Peyer's patch (tissue), 4 donors: Measurements from ENCODE around the gene HAUS1. TPM values are rescaled to one million over a fixed set of nuclear protein-coding genes. Genes with fewer than 3 reads are reported as not detected.

Source experiments
- DNase-seq, 3 donors: peaks; one replicate each; pipeline ENCODE4 v3.0.0-alpha.2; 2017 to 2019
- H3K27ac ChIP-seq, 4 donors: fragments of 200-600 bp; sonication (generic); one replicate each; pipeline ENCODE4 v1.5.1; 2016 to 2019
- H3K27me3 ChIP-seq, 2 donors: fragments of 200-600 bp; sonication (generic); one replicate each; pipeline ENCODE4 v1.5.1; 2019
- H3K36me3 ChIP-seq, 3 donors: fragments of 200-600 bp; sonication (generic); one replicate each; pipeline ENCODE4 v1.5.1; 2016 to 2019
- H3K4me1 ChIP-seq, 4 donors: fragments of 200-600 bp; sonication (generic); one replicate each; pipeline ENCODE4 v1.5.1; 2016 to 2019
- H3K4me3 ChIP-seq, 4 donors: fragments of 200-600 bp; sonication (generic); 1 replicate in 3 of 4; 2 replicates in 1 of 4; pipeline ENCODE4 v1.5.1; 2016 to 2019; ENCODE audit warnings: mild to moderate bottlenecking in 1 of 4
- H3K9me3 ChIP-seq, 4 donors: fragments of 200-600 bp; sonication (generic); one replicate each; pipeline ENCODE4 v1.5.1; 2016 to 2019; ENCODE audit warnings: mild to moderate bottlenecking in 1 of 4
- POLR2A ChIP-seq, 2 donors: fragments of 450-650 bp; IDR thresholded peaks; one replicate each; pipeline ENCODE4 v1.5.1; 2017; ENCODE audit warnings: antibody characterized with exemption in 2 of 2, mild to moderate bottlenecking in 2 of 2, moderate library complexity in 2 of 2
- total RNA-seq, 4 donors: library from RNA; depleted of rRNA; stranded (reverse); fragments of >200 nt; gene quantifications; one replicate each; pipeline ENCODE4 v1.1.0, GENCODE V29; 2016
- TF ChIP-seq, protein P1 (sequence below), 6 experiments: fragments of 450-650 bp in 4 of 6; fragments of 200-600 bp in 2 of 6; sonication (generic) in 1 of 6; IDR thresholded peaks; one replicate each; pipeline ENCODE4 v1.5.1; 2017 to 2019; ENCODE audit warnings: antibody characterized with exemption in 6 of 6, mild to moderate bottlenecking in 3 of 6, moderate library complexity in 1 of 6

HAUS1 gene
- total RNA-seq, 4 donors from 2014 or later = 24.1 to 54.8 (median 37.3) TPM

DNA sequence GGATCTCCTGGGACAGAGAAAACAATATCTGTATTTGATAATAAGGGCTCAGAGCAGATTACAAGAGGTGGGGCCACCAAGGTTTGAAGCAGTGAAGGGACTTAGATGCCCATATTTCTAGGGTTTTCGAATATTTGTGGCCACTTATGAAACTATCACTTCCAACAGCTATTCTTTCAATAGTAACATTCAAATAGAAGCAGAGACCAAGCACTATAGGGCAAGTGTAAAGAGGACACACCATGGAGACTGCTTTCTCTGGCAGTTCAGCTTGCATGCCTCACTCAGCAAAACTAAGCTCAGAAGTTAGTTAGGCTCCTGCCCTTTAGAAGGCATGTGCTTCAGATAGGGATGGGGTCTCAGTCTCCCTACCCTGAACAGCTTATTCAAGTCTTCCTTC lies 42.4 kb upstream of the HAUS1 start:
- TF ChIP-seq, protein P1, sequence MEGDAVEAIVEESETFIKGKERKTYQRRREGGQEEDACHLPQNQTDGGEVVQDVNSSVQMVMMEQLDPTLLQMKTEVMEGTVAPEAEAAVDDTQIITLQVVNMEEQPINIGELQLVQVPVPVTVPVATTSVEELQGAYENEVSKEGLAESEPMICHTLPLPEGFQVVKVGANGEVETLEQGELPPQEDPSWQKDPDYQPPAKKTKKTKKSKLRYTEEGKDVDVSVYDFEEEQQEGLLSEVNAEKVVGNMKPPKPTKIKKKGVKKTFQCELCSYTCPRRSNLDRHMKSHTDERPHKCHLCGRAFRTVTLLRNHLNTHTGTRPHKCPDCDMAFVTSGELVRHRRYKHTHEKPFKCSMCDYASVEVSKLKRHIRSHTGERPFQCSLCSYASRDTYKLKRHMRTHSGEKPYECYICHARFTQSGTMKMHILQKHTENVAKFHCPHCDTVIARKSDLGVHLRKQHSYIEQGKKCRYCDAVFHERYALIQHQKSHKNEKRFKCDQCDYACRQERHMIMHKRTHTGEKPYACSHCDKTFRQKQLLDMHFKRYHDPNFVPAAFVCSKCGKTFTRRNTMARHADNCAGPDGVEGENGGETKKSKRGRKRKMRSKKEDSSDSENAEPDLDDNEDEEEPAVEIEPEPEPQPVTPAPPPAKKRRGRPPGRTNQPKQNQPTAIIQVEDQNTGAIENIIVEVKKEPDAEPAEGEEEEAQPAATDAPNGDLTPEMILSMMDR (IDR thresholded peaks at IDR 0.05) = no peak
- TF ChIP-seq POLR2A (IDR thresholded peaks at IDR 0.05) = no peak
- Histone ChIP-seq H3K9me3 (no peaks in the 10 kb centered on the region), H3K4me3 (no peak overlapping the region), H3K4me1 (peaks cover 0 to 5% (median 0%) of the 10 kb centered on the region in 4 donors), H3K27ac (no peak overlapping the region), H3K27me3 (no peaks in the 10 kb centered on the region), H3K36me3 (no peaks in the 10 kb centered on the region)
- no peak for DNase-seq

DNA sequence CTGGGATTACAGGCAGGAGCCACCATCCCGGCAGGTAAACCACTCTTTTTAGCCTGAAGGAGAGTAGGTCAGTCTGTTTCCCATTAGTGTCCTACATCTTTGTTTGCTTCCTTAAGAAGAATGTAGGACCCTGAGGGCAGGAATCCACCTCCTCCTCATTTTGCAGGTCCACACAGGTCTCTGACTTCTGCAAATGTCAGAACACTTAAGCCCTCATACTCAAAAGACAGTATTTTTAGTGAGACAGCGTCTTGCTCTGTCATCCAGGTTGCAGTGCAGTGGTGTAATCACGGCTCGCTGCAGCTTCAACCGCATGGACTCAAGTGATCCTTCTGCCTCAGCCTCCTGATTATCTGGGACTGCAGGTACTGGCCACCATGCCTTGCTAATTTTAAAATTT lies 41.4 kb upstream of the HAUS1 start:
- TF ChIP-seq, protein P1 (IDR thresholded peaks at IDR 0.05) = no peak
- no peak for TF ChIP-seq POLR2A (IDR thresholded peaks at IDR 0.05)
- Histone ChIP-seq H3K4me1 (peaks cover 0 to 5% (median 0%) of the 10 kb centered on the region in 4 donors), H3K27ac (no peak overlapping the region), H3K9me3 (no peaks in the 10 kb centered on the region), H3K36me3 (no peaks in the 10 kb centered on the region), H3K27me3 (no peaks in the 10 kb centered on the region), H3K4me3 (no peak overlapping the region)
- no peak for DNase-seq

DNA sequence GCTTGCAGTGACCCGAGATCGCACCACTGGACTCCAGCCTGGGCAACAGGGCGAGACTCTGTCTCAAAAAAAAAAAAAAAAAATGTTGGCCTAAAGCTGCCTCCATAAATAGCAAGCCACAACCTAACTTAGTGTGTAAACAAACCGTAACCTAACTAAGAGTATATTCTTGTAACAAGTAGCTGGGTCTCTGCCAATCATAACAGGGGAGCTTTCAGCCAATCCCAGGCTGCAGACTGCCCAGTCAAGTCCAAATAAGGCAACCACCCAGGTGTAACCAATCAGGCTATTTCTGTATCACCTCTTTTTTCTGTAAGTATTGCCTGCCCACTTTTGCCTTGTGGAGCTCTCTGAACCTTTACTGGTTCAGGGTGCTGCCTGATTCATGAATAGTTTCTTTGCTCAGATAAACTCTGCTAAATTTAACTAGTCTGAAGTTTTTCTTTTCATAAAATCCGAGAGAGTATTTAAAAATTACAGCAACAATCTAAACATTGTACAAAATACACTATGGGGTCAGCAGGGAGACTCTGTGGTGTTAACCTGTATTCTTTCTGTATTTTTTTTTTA lies 36.7 kb upstream of the HAUS1 start:
- TF ChIP-seq, protein P1 (IDR thresholded peaks at IDR 0.05) = no peak
- TF ChIP-seq POLR2A (IDR thresholded peaks at IDR 0.05) = no peak
- no peaks in the 10 kb centered on the region for H3K36me3 ChIP-seq
- H3K4me3 ChIP-seq = no peak overlapping the region
- DNase-seq = no peak
- H3K9me3 ChIP-seq = no peaks in the 10 kb centered on the region
- peaks cover 0 to 11% (median 2%) of the 10 kb centered on the region in 4 donors for H3K4me1 ChIP-seq
- no peaks in the 10 kb centered on the region for H3K27me3 ChIP-seq
- no peak overlapping the region for H3K27ac ChIP-seq

DNA sequence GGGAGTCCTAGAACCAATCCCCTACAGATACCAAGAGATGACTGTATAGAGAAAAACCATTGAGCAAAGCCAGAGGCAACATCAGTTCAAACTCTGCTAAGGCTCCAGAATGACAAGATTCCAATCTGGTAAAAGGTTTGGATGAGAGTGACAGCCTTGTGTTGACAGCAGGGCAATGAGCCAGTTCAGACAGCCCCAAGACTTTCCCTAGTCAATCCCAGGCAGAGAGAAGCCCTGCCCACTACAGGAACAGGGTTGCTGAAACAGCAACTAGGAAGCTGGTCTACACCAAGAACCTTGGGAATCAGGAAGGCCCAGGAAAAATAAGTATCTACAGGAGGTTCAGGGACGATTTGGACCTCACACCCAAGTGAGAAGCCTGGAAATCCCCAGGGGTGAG lies 35.4 kb upstream of the HAUS1 start:
- Histone ChIP-seq H3K27me3 (no peaks in the 10 kb centered on the region), H3K4me1 (peaks cover 0 to 23% (median 2%) of the 10 kb centered on the region in 4 donors), H3K27ac (no peak overlapping the region), H3K4me3 (no peak overlapping the region), H3K36me3 (no peaks in the 10 kb centered on the region), H3K9me3 (no peaks in the 10 kb centered on the region)
- no peak for DNase-seq
- TF ChIP-seq, protein P1 (IDR thresholded peaks at IDR 0.05) = no peak
- TF ChIP-seq POLR2A (IDR thresholded peaks at IDR 0.05) = no peak

DNA sequence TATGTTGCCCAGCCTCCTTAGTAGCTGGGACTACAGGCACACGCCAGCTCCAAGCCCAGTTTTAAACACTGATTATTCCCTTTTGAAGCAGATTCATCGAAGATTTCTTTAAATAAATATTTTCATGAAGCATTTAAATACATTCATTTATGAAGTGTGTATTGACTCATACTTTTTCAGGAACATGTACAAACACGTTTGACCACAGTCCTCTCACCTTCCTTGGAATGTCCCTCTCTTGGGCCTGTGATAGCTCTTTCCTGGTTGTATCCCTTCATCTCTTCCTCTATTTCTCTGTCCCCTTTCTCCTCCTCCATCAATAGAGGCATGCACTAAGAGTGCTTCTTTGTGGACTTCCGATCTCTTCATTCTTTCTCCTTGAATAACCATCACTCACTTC lies 34.7 kb upstream of the HAUS1 start:
- TF ChIP-seq POLR2A (IDR thresholded peaks at IDR 0.05) = no peak
- Histone ChIP-seq H3K9me3 (no peaks in the 10 kb centered on the region), H3K27ac (no peak overlapping the region), H3K4me3 (no peak overlapping the region), H3K27me3 (no peaks in the 10 kb centered on the region), H3K4me1 (peaks cover 0 to 23% (median 2%) of the 10 kb centered on the region in 4 donors), H3K36me3 (no peaks in the 10 kb centered on the region)
- DNase-seq = no peak

DNA sequence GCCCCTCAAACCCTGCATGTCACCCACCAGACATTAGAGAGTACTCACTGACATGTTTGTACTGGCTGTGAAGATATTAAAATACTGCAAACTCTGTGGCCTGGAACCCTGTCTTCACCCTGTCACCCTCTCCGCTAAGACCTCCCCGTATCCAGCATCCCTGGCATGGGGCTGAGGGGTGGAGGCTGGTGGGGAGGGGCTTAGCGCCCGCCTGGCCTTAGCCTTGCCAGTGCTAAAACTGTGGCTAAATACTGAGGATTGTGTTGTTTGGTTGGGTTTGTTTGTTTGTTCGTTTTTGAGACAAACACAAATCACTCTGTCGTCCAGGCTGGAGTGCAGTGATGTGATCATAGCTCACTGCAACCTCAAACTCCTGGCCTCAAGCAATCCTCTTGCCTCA lies 34.0 kb upstream of the HAUS1 start:
- Histone ChIP-seq H3K4me1 (peaks cover 0 to 23% (median 2%) of the 10 kb centered on the region in 4 donors), H3K9me3 (no peaks in the 10 kb centered on the region), H3K4me3 (no peak overlapping the region), H3K27me3 (no peaks in the 10 kb centered on the region), H3K36me3 (no peaks in the 10 kb centered on the region), H3K27ac (no peak overlapping the region)
- TF ChIP-seq POLR2A (IDR thresholded peaks at IDR 0.05) = no peak
- TF ChIP-seq, protein P1 (IDR thresholded peaks at IDR 0.05) = no peak
- no peak for DNase-seq
